K562 (cell line): ENCODE results near the gene RRAD. TPM values are rescaled to one million over a fixed set of nuclear protein-coding genes. Genes with fewer than 3 reads are reported as not detected.

Experiments used
- ATAC-seq: fragments of 200-7000 bp; cut with Tn5 transposase; 3 replicates; pipeline ENCODE4 v1.9.1; 2020; ENCODE audit warnings: moderate library complexity
- BruUV-seq: library from RNA; stranded (reverse); fragments of 400-500 nt; replicated peaks from 2 replicates; lab custom pipeline; 2021; lab: Mats Ljungman, UMichigan
- CTCF ChIA-PET: fragments of 300-600 bp; formaldehyde crosslinking; extraction: SDS; loops from one replicate; lab custom pipeline; 2021; ENCODE audit warnings: low intra/inter-chr PET ratio; lab: Yijun Ruan, JAX
- POLR2A ChIA-PET: fragments of 300-600, 350-650 bp; sonication (Branson Sonifier 250); formaldehyde crosslinking; extraction: SDS; loops from one replicate; lab custom pipeline; 2021; ENCODE audit warnings: antibody characterized with exemption, inconsistent platforms; lab: Yijun Ruan, JAX
- DNase-seq, 4 experiments: peaks; one replicate each; pipeline versions ENCODE4 v3.0.0 to v3.0.0-alpha.2; 2011 to 2018; ENCODE audit warnings: low spot score in 3 of 4, mixed read lengths in 3 of 4; ENCODE audit errors: extremely low read depth in 1 of 4
- FAIRE-seq: peaks from 2 replicates; lab custom pipeline; 2011; peaks lifted over from hg19 to GRCh38; lab: Jason Lieb, UNC
- H2AFZ ChIP-seq: 2 replicates; pipeline ENCODE4 v1.6.0; 2011; ENCODE audit warnings: low read depth, low read length, control low read depth, inconsistent platforms
- H3K27ac ChIP-seq: fragments of 200-600 bp; 3 replicates; pipeline ENCODE4 v1.8.0; 2011; ENCODE audit warnings: low read depth, mild to moderate bottlenecking, control low read depth, inconsistent platforms, low read length, moderate library complexity, mixed read lengths; ENCODE audit errors: extremely low read depth
- H3K27me3 ChIP-seq, 2 experiments: fragments of 300-600 bp in 1 of 2; 2 replicates in 1 of 2; 3 replicates in 1 of 2; pipeline versions ENCODE4 v1.6.0 to v1.8.0; 2011; ENCODE audit warnings: inconsistent platforms in 2 of 2, low read length in 2 of 2, mild to moderate bottlenecking in 1 of 2, mixed read lengths in 1 of 2, moderate library complexity in 1 of 2; ENCODE audit not compliant: control insufficient read depth in 2 of 2, insufficient read depth in 2 of 2
- H3K36me3 ChIP-seq: fragments of 300-600 bp; 3 replicates; pipeline ENCODE4 v1.8.0; 2011; ENCODE audit warnings: mild to moderate bottlenecking, low read length, inconsistent platforms; ENCODE audit not compliant: control insufficient read depth, insufficient read depth
- H3K4me1 ChIP-seq, 2 experiments: fragments of 200-600 bp in 1 of 2; replicated peaks in 1 of 2; 2 replicates in 1 of 2; 3 replicates in 1 of 2; pipeline versions ENCODE4 v1.5.1 to v1.8.0; 2011; ENCODE audit warnings: inconsistent platforms in 2 of 2, low read length in 2 of 2, mild to moderate bottlenecking in 1 of 2, mixed read lengths in 1 of 2, moderate library complexity in 1 of 2; ENCODE audit not compliant: control insufficient read depth in 2 of 2, insufficient read depth in 2 of 2
- H3K4me2 ChIP-seq: 2 replicates; pipeline ENCODE4 v1.6.1; 2011; ENCODE audit warnings: low read length, control low read depth, inconsistent platforms, mixed read lengths; ENCODE audit not compliant: insufficient read depth
- H3K4me3 ChIP-seq: fragments of 200-600 bp; sonication (generic), shearing (Covaris generic); 2 replicates; pipeline ENCODE4 v1.5.1; 2016; ENCODE audit warnings: control low read depth, inconsistent platforms
- H3K79me2 ChIP-seq: fragments of 200-600 bp; 3 replicates; pipeline ENCODE4 v1.8.0; 2011; ENCODE audit warnings: low read length, inconsistent platforms; ENCODE audit not compliant: control insufficient read depth, insufficient read depth
- H3K9ac ChIP-seq, 2 experiments: 2 replicates each; pipeline versions ENCODE4 v1.6.0 to v1.6.1; 2011; ENCODE audit warnings: low read depth in 2 of 2, low read length in 2 of 2, control low read depth in 1 of 2, inconsistent platforms in 1 of 2, mild to moderate bottlenecking in 1 of 2, mixed read lengths in 1 of 2; ENCODE audit not compliant: insufficient read depth in 1 of 2
- H3K9me1 ChIP-seq: one replicate; pipeline ENCODE4 v1.6.0; 2011; ENCODE audit warnings: inconsistent platforms, mild to moderate bottlenecking, low read length, moderate library complexity; ENCODE audit not compliant: control insufficient read depth, insufficient read depth
- H3K9me3 ChIP-seq: replicated peaks from 2 replicates; pipeline ENCODE4 v1.5.1; 2011; ENCODE audit warnings: low read depth, low read length, inconsistent platforms; ENCODE audit not compliant: control insufficient read depth, insufficient read depth
- H4K20me1 ChIP-seq: replicated peaks from 2 replicates; pipeline ENCODE4 v1.6.1; 2011; ENCODE audit warnings: low read length, inconsistent platforms, mixed read lengths; ENCODE audit not compliant: control insufficient read depth, insufficient read depth
- CBX3 ChIP-seq, 2 experiments: IDR thresholded peaks; 1 replicate in 1 of 2; 2 replicates in 1 of 2; pipeline ENCODE4 v1.6.1; 2012; ENCODE audit warnings: inconsistent platforms in 2 of 2, low read length in 2 of 2, borderline replicate concordance in 1 of 2, control low read depth in 1 of 2
- NRF1 ChIP-seq, 2 experiments: fragments of 450-650 bp; IDR thresholded peaks in 1 of 2; conservative IDR thresholded peaks in 1 of 2; 2 replicates each; pipeline ENCODE4 v1.6.1; 2014; ENCODE audit warnings: mild to moderate bottlenecking in 2 of 2
- WGBS: fragments of 100-300 bp; shearing (Covaris generic); methylation state at CpG from one replicate; pipeline ENCODE4 v1.1.6; 2016; ENCODE audit warnings: low coverage, mixed read lengths; ENCODE audit not compliant: insufficient coverage; ENCODE audit errors: missing lambda C conversion rate; 5-methylcytosine and 5-hydroxymethylcytosine counted together
- in situ Hi-C: fragments of 300-500 bp; cut with MboI; formaldehyde crosslinking; loops from 4 replicates; pipeline ENCODE4 v1.15.0; 2018; ENCODE audit warnings: inconsistent platforms, mixed read lengths
- intact Hi-C: fragments of 100-400 bp; cut with micrococcal nuclease; formaldehyde crosslinking; loops from 2 replicates; pipeline ENCODE4 v1.14.2; 2022
- polyA plus RNA-seq, 8 experiments: library from polyadenylated mRNA; depleted of rRNA in 4 of 8; stranded (reverse) in 5 of 8; unstranded in 3 of 8; fragments of >200 nt; fragmentation: Nextera tagmentation in 2 of 8; fragmentation: Illumina TruSeq in 1 of 8; extraction: Ambion mirVana in 2 of 8; extraction: Trizol in 1 of 8; gene quantifications; 2 replicates each; pipeline versions ENCODE4 v1.2.1 to v1.2.3, GENCODE V29; 2011 to 2014; ENCODE audit warnings: inconsistent platforms in 1 of 8, missing spikeins in 1 of 8
- total RNA-seq, 7 experiments: library from RNA; depleted of rRNA in 6 of 7; stranded (reverse); fragments of >200 nt in 6 of 7; fragmentation: Illumina TruSeq in 2 of 7; extraction: Trizol in 2 of 7; gene quantifications; 2 replicates each; pipeline versions ENCODE4 v1.2.1 to v1.2.3, GENCODE V29; 2011 to 2021; ENCODE audit warnings: low replicate concordance in 1 of 7

Gene RRAD
- total and polyA plus RNA-seq, 9 of the 15 experiments (the other 6 are each of a cell fraction or from before 2014, with no cell fraction given): 0.09 to 0.20 (median 0.13) TPM; not detected in 5

DNA sequence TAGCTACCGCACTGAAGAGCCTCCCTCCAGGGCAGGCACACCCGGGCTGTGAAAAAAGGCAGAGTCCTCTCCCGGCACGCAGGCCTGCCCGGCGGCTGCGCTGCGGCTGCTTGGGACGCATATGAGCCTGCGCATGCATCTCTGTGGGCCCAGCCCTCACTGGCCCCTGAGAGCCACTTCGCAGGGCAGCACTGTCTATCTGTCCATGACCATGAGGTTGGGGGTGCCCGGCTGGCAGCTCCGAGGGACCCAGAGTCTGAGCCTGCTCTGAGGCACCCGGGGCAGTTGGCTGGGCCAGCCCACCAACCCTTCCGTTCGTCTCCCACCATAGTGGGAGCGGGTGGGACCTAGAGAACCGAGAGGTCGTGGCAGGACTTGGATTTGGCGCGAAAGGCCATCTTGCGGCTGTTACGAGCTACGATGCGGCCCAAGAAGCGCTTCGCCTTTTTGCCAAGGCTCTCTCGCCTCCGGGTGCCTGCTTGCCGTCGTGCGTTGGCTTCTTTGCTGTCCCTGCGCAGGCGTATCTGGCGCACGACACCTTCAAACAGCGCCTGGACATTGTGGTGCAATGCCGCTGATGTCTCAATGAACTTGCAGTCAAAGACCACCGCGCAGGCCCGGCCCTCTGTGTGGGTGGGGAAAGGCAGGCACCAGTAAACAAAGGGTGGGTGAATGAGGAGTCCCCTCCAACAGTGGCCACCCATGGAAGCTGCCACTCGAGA is 3.4 kb downstream of the RRAD start:
- H4K20me1 ChIP-seq: no peaks in the 10 kb centered on the region; the same call in 1 of the 2 replicates
- H3K79me2 ChIP-seq: no peaks in the 10 kb centered on the region
- 39% methylated on average over 39 of the region's 42 CpGs for WGBS
- ChIA-PET CTCF (interaction anchor here (0.6 kb wide), 1 partner anchor 14 kb away, joined by 3 read pairs; no protein-coding TSS in a partner anchor), POLR2A (interaction anchor here (1.7 to 2.0 kb wide), 3 partner anchors 9 to 11 kb away, joined by 6 to 11 read pairs (median 8); partner anchors contain the start of gene CIAO2B)
- no peaks in the 10 kb centered on the region for H3K36me3 ChIP-seq
- no peak for FAIRE-seq
- H3K9me1 ChIP-seq: no peaks in the 10 kb centered on the region
- no peak overlapping the region for H3K4me2 ChIP-seq
- peaks cover 0 to 32% of the 10 kb centered on the region in 2 experiments; a peak in 3 of 5 replicates for H3K4me1 ChIP-seq
- no peak for DNase-seq
- peaks cover 4 to 56% of the 10 kb centered on the region in 2 experiments; a peak in 2 of 5 replicates for H3K27me3 ChIP-seq
- H3K27ac ChIP-seq: no peak overlapping the region
- TF ChIP-seq NRF1 (conservative IDR thresholded peaks at IDR 0.05 in 1 of 2, IDR thresholded peaks at IDR 0.05 in 1 of 2): peak; percentile 62 to 67
- no peak for TF ChIP-seq CBX3 (IDR thresholded peaks at IDR 0.05; ENCODE audit: borderline replicate concordance in 1 of 2, low read length in 2 of 2)
- no peak for ATAC-seq
- in situ Hi-C loops (no loop called here), intact Hi-C loops (no loop called here)
- no peak overlapping the region for H3K4me3 ChIP-seq
- H3K9ac ChIP-seq: peak overlapping the region in 1 of 2 experiments; percentile 78; a peak in 2 of 4 replicates
- BruUV-seq: no TSS peak
- no peak overlapping the region for H2AFZ ChIP-seq
- H3K9me3 ChIP-seq: no peaks in the 10 kb centered on the region
